ENCODE measurements around the gene RACGAP1.

GRCh38 chr12:49946086-49946485 lies 79.2 kb downstream of the RACGAP1 start:
- TF ChIP-seq EP300 (IDR thresholded peaks at IDR 0.05) (no peak), CTCF (IDR thresholded peaks at IDR 0.05) (no peak), POLR2A (IDR thresholded peaks at IDR 0.05) (no peak), POLR2AphosphoS5 (IDR thresholded peaks at IDR 0.05) (no peak)
